K562 (cell line): ENCODE results near the gene SRCIN1.

ENCODE experiments used
- CTCF ChIP-seq, 3 experiments: IDR thresholded peaks in 2 of 3; conservative IDR thresholded peaks in 1 of 3; 2 replicates each; pipeline ENCODE4 v1.5.1; 2011 to 2012; ENCODE audit warnings: low read length in 3 of 3, mild to moderate bottlenecking in 3 of 3, control low read depth in 2 of 3, improper control_type of control experiment in 1 of 3, inconsistent platforms in 1 of 3, low read depth in 1 of 3, mixed read lengths in 1 of 3, moderate library complexity in 1 of 3; ENCODE audit not compliant: insufficient read depth in 2 of 3
- EZH2 ChIP-seq: IDR thresholded peaks from 2 replicates; pipeline ENCODE4 v1.6.1; 2012; ENCODE audit warnings: low read depth, mild to moderate bottlenecking, inconsistent platforms, low read length, borderline replicate concordance
- GATAD2B ChIP-seq: fragments of 450-650 bp; IDR thresholded peaks from 2 replicates; pipeline ENCODE4 v1.6.1; 2017; ENCODE audit warnings: mild to moderate bottlenecking, borderline replicate concordance
- PREB ChIP-seq: sonication (generic); formaldehyde crosslinking; IDR thresholded peaks from 2 replicates; pipeline ENCODE4 v1.8.1; 2023; ENCODE audit warnings: mild to moderate bottlenecking, missing genetic modification reagents
- TAF1 ChIP-seq: IDR thresholded peaks from 2 replicates; pipeline ENCODE4 v1.6.1; 2011; ENCODE audit warnings: mild to moderate bottlenecking, low read length, moderate library complexity; ENCODE audit not compliant: insufficient read depth, control insufficient read depth, severe bottlenecking; ENCODE audit errors: extremely low read depth

GRCh38 chr17:38602453-38602852, 3.3 kb downstream of the SRCIN1 start:
- no peak for TF ChIP-seq PREB
- TF ChIP-seq TAF1, result no peak
- no peak for TF ChIP-seq GATAD2B
- no peak for TF ChIP-seq CTCF (IDR thresholded peaks at IDR 0.05 in 2 of 3, conservative IDR thresholded peaks at IDR 0.05 in 1 of 3; ENCODE audit: insufficient read depth in 2 of 3, low read depth in 1 of 3, low read length in 3 of 3)
- TF ChIP-seq EZH2, result no peak
